H9 (cell line): ENCODE measurements around the gene PLD1. TPM values are rescaled to one million over a fixed set of nuclear protein-coding genes. Genes with fewer than 3 reads are reported as not detected.

ENCODE experiments used
- DNase-seq: peaks from one replicate; pipeline ENCODE4 v3.0.0-alpha.2; 2017
- H2AFZ ChIP-seq: one replicate; pipeline ENCODE4 v1.6.1; 2013; ENCODE audit warnings: mild to moderate bottlenecking, low read length, control low read depth, moderate library complexity
- H2AK5ac ChIP-seq: 2 replicates; pipeline ENCODE4 v1.6.1; 2013; ENCODE audit warnings: low read length, control low read depth, mixed read lengths; ENCODE audit not compliant: insufficient read length
- H2BK120ac ChIP-seq: one replicate; pipeline ENCODE4 v1.6.1; 2013; ENCODE audit warnings: low read depth, mild to moderate bottlenecking, low read length, control low read depth, inconsistent platforms; ENCODE audit not compliant: poor library complexity, severe bottlenecking
- H2BK12ac ChIP-seq: 2 replicates; pipeline ENCODE4 v1.6.1; 2013; ENCODE audit warnings: low read length, control low read depth, mixed read lengths, low read depth; ENCODE audit not compliant: insufficient read length
- H2BK15ac ChIP-seq: 2 replicates; pipeline ENCODE4 v1.6.1; 2013; ENCODE audit warnings: low read depth, low read length, control low read depth
- H2BK20ac ChIP-seq: one replicate; pipeline ENCODE4 v1.6.1; 2013; ENCODE audit warnings: low read depth, mild to moderate bottlenecking, low read length, control low read depth, inconsistent platforms; ENCODE audit not compliant: poor library complexity, severe bottlenecking
- H2BK5ac ChIP-seq: 2 replicates; pipeline ENCODE4 v1.6.1; 2013; ENCODE audit warnings: low read length, control low read depth, mixed read lengths; ENCODE audit not compliant: insufficient read length
- H3K14ac ChIP-seq: 2 replicates; pipeline ENCODE4 v1.6.1; 2013; ENCODE audit warnings: low read length, control low read depth; ENCODE audit not compliant: insufficient read depth
- H3K18ac ChIP-seq: 2 replicates; pipeline ENCODE4 v1.6.1; 2013; ENCODE audit warnings: low read depth, mild to moderate bottlenecking, mixed read lengths, low read length, control low read depth; ENCODE audit not compliant: insufficient read length
- H3K23ac ChIP-seq: 2 replicates; pipeline ENCODE4 v1.6.1; 2013; ENCODE audit warnings: low read length, control low read depth, mixed read lengths, low read depth; ENCODE audit not compliant: insufficient read length
- H3K23me2 ChIP-seq: 2 replicates; pipeline ENCODE4 v1.6.1; 2013; ENCODE audit warnings: low read depth, mild to moderate bottlenecking, mixed read lengths, low read length, control low read depth; ENCODE audit not compliant: insufficient read length, poor library complexity, severe bottlenecking
- H3K27ac ChIP-seq: 2 replicates; pipeline ENCODE4 v1.5.1; 2013; ENCODE audit warnings: low read length, control low read depth, mixed read lengths, low read depth; ENCODE audit not compliant: insufficient read length
- H3K27me3 ChIP-seq: 2 replicates; pipeline ENCODE4 v1.6.1; 2013; ENCODE audit warnings: low read length, control low read depth, inconsistent platforms; ENCODE audit not compliant: insufficient read depth
- H3K4ac ChIP-seq: 2 replicates; pipeline ENCODE4 v1.6.1; 2013; ENCODE audit warnings: low read depth, mild to moderate bottlenecking, control low read depth, inconsistent platforms, low read length, moderate library complexity
- H3K4me1 ChIP-seq: 2 replicates; pipeline ENCODE4 v1.6.1; 2013; ENCODE audit warnings: low read length, control low read depth, inconsistent platforms; ENCODE audit not compliant: insufficient read depth
- H3K4me2 ChIP-seq: 2 replicates; pipeline ENCODE4 v1.6.1; 2013; ENCODE audit warnings: low read length, control low read depth, mixed read lengths; ENCODE audit not compliant: insufficient read length, insufficient read depth
- H3K56ac ChIP-seq: 2 replicates; pipeline ENCODE4 v1.6.1; 2013; ENCODE audit warnings: low read depth, mild to moderate bottlenecking, mixed read lengths, low read length, control low read depth; ENCODE audit not compliant: insufficient read length
- H3K79me1 ChIP-seq: 2 replicates; pipeline ENCODE4 v1.6.1; 2013; ENCODE audit warnings: low read depth, mild to moderate bottlenecking, moderate library complexity, low read length, control low read depth, inconsistent platforms; ENCODE audit not compliant: insufficient read depth, poor library complexity, severe bottlenecking
- H3K79me2 ChIP-seq: 2 replicates; pipeline ENCODE4 v1.6.1; 2013; ENCODE audit warnings: low read length, control low read depth, inconsistent platforms; ENCODE audit not compliant: insufficient read depth
- H3K9ac ChIP-seq: 2 replicates; pipeline ENCODE4 v1.6.1; 2013; ENCODE audit warnings: low read length, control low read depth, mixed read lengths; ENCODE audit not compliant: insufficient read length; ENCODE audit errors: extremely low read depth
- H3K9me3 ChIP-seq: one replicate; pipeline ENCODE4 v1.6.1; 2013; ENCODE audit warnings: low read depth, low read length, inconsistent platforms; ENCODE audit not compliant: control insufficient read depth
- H3T11ph ChIP-seq: one replicate; pipeline ENCODE4 v1.6.1; 2013; ENCODE audit warnings: mild to moderate bottlenecking, low read length, control low read depth, inconsistent platforms
- H4K20me1 ChIP-seq: one replicate; pipeline ENCODE4 v1.6.1; 2013; ENCODE audit not compliant: control insufficient read depth, insufficient read length, insufficient read depth
- H4K5ac ChIP-seq: 2 replicates; pipeline ENCODE4 v1.6.1; 2013; ENCODE audit warnings: low read depth, mild to moderate bottlenecking, mixed read lengths, low read length, control low read depth; ENCODE audit not compliant: insufficient read length
- H4K8ac ChIP-seq: replicated peaks from 2 replicates; pipeline ENCODE4 v1.6.1; 2013; ENCODE audit warnings: low read length, control low read depth, mixed read lengths, low read depth; ENCODE audit not compliant: insufficient read length
- H4K91ac ChIP-seq: 2 replicates; pipeline ENCODE4 v1.6.1; 2013; ENCODE audit warnings: low read depth, mild to moderate bottlenecking, moderate library complexity, mixed read lengths, low read length, control low read depth; ENCODE audit not compliant: insufficient read length
- H3K27ac Mint-ChIP-seq, 3 experiments: 2 replicates in 2 of 3; 3 replicates in 1 of 3; pipeline ENCODE4 v1.8.0; 2020 to 2021; ENCODE audit warnings: mixed read lengths in 3 of 3, mild to moderate bottlenecking in 1 of 3, moderate library complexity in 1 of 3
- H3K27me3 Mint-ChIP-seq: 2 replicates; pipeline ENCODE4 v1.8.0; 2021; ENCODE audit warnings: low read depth, mild to moderate bottlenecking, moderate library complexity, mixed read lengths
- H3K36me3 Mint-ChIP-seq, 3 experiments: 2 replicates in 2 of 3; 3 replicates in 1 of 3; pipeline ENCODE4 v1.8.0; 2020 to 2021; ENCODE audit warnings: low read depth in 3 of 3, mixed read lengths in 3 of 3; ENCODE audit not compliant: insufficient read depth in 1 of 3
- H3K4me1 Mint-ChIP-seq, 2 experiments: 2 replicates each; pipeline ENCODE4 v1.8.0; 2020; ENCODE audit warnings: mixed read lengths in 2 of 2
- H3K4me3 Mint-ChIP-seq, 2 experiments: 2 replicates in 1 of 2; 3 replicates in 1 of 2; pipeline ENCODE4 v1.8.0; 2020 to 2021; ENCODE audit warnings: mild to moderate bottlenecking in 2 of 2, mixed read lengths in 2 of 2, moderate library complexity in 1 of 2
- H3K9me3 Mint-ChIP-seq, 2 experiments: 2 replicates in 1 of 2; 3 replicates in 1 of 2; pipeline ENCODE4 v1.8.0; 2020; ENCODE audit warnings: mild to moderate bottlenecking in 2 of 2, mixed read lengths in 2 of 2, moderate library complexity in 1 of 2
- CTCF ChIP-seq: fragments of 200-600 bp; sonication (generic); conservative IDR thresholded peaks from 3 replicates; pipeline ENCODE4 v1.8.0; 2021; ENCODE audit warnings: antibody characterized with exemption, mild to moderate bottlenecking
- WGBS: extraction: QIAGEN DNeasy Blood & Tissue Kit; methylation state at CpG from one replicate; pipeline ENCODE4 v1.1.7; 2013; ENCODE audit warnings: missing lambda C conversion rate, low lambda C conversion rate, mixed read lengths; ENCODE audit not compliant: insufficient read length; ENCODE audit errors: extremely low coverage; 5-methylcytosine and 5-hydroxymethylcytosine counted together
- total RNA-seq: library from RNA; stranded (reverse); gene quantifications from 2 replicates; pipeline ENCODE4 v1.2.1, GENCODE V29; 2021

PLD1 gene
- total RNA-seq, 1 experiment from 2014 or later: 1.8 TPM

GRCh38 chr3:171744158-171744741 lies 66.0 kb downstream of the PLD1 start:
- H3K9me3 ChIP-seq: peaks cover 12% of the 10 kb centered on the region
- no peak for TF ChIP-seq CTCF
- H3K27ac Mint-ChIP-seq: no peak overlapping the region

More at GRCh38 chr3:171744158-171744741, 66.0 kb downstream of the PLD1 start:
- Histone ChIP-seq H3K79me1 (no peaks in the 10 kb centered on the region), H4K20me1 (no peaks in the 10 kb centered on the region), H3T11ph (no peak overlapping the region), H3K14ac (no peak overlapping the region), H3K79me2 (no peaks in the 10 kb centered on the region), H3K23me2 (no peaks in the 10 kb centered on the region), H3K4ac (no peak overlapping the region), H2BK120ac (no peak overlapping the region), H4K5ac (no peak overlapping the region), H3K4me1 (peaks cover 5% of the 10 kb centered on the region), H3K4me2 (no peak overlapping the region), H3K27ac (no peak overlapping the region), H4K91ac (no peak overlapping the region), H3K18ac (no peak overlapping the region), H2BK20ac (no peak overlapping the region), H3K9ac (no peak overlapping the region), H3K56ac (no peak overlapping the region), H3K27me3 (no peaks in the 10 kb centered on the region), H3K23ac (no peak overlapping the region), H2BK5ac (no peak overlapping the region), H4K8ac (no peak overlapping the region), H2BK15ac (no peak overlapping the region), H2AK5ac (no peak overlapping the region), H2BK12ac (no peak overlapping the region), H2AFZ (no peak overlapping the region)
- H3K27me3 Mint-ChIP-seq: no peaks in the 10 kb centered on the region
- peaks cover 4 to 9% (median 7%) of the 10 kb centered on the region in 3 experiments; a peak in 6 of 7 replicates for H3K36me3 Mint-ChIP-seq
- peaks cover 16 to 19% of the 10 kb centered on the region in 2 experiments for H3K9me3 Mint-ChIP-seq
- H3K4me3 Mint-ChIP-seq: no peak overlapping the region; a peak in 1 of 5 replicates
- WGBS: no CpG with 5 or more reads among the region's 5 CpGs
- H3K4me1 Mint-ChIP-seq: peaks cover 11 to 18% of the 10 kb centered on the region in 2 experiments
- DNase-seq: no peak
